ENCODE results near the gene PLCD3.

GRCh38 chr17:45139533-45139920 lies 7.2 kb upstream of the PLCD3 start:
- TF ChIP-seq FOXP2 (optimal IDR thresholded peaks at IDR 0.05; ENCODE audit: borderline replicate concordance, extremely low read depth, extremely low read length, insufficient read depth) = no peak
- TF ChIP-seq REST (IDR thresholded peaks at IDR 0.05; ENCODE audit: insufficient read depth in 1 of 2, low read depth in 2 of 2, low read length in 2 of 2) = no peak
- no peak for TF ChIP-seq SIN3A (IDR thresholded peaks at IDR 0.05; ENCODE audit: borderline replicate concordance, insufficient read depth, low read length)
- no peak for TF ChIP-seq POLR2AphosphoS5 (IDR thresholded peaks at IDR 0.05; ENCODE audit: low read depth, low read length)
- no peak for TF ChIP-seq TAF1 (IDR thresholded peaks at IDR 0.05; ENCODE audit: borderline replicate concordance, insufficient read depth, low read length)

Data from PFSK-1 (cell line).